Activated effector memory CD4-positive, alpha-beta T cell treated with Interleukin-2 at 50 U/mL for 16 hours (primary cell): ENCODE data around the gene RARB.

ENCODE experiments used
- DNase-seq: peaks from one replicate; pipeline ENCODE4 v3.0.0-alpha.2; 2020

The RARB gene

GRCh38 chr3:25427942-25428788 lies at the start of gene RARB:
Gene RARB, plus strand, starts transcription at chr3:25428263. Its CDS starts 469 bp downstream, at chr3:25428732.
- no peak for DNase-seq

GRCh38 chr3:25378786-25379311 lies 49.2 kb upstream of the RARB start:
- DNase-seq, result no peak

- no peak for DNase-seq
Measured at GRCh38 chr3:25380222-25380739, 47.8 kb upstream of the RARB start.

GRCh38 chr3:25381083-25381482 lies 47.0 kb upstream of the RARB start:
- DNase-seq, result no peak

- no peak for DNase-seq
Measured at GRCh38 chr3:25384471-25384870, 43.6 kb upstream of the RARB start.

GRCh38 chr3:25385807-25386460 lies 42.1 kb upstream of the RARB start:
- DNase-seq, result no peak

- DNase-seq, result no peak
Measured at GRCh38 chr3:25386686-25387255, 41.3 kb upstream of the RARB start.

GRCh38 chr3:25390605-25391004 lies 37.5 kb upstream of the RARB start:
- no peak for DNase-seq

GRCh38 chr3:25396251-25396650 lies 31.8 kb upstream of the RARB start:
- DNase-seq, result no peak

- no peak for DNase-seq
Measured at GRCh38 chr3:25396686-25397085, 31.4 kb upstream of the RARB start.

GRCh38 chr3:25397150-25397549 lies 30.9 kb upstream of the RARB start:
- no peak for DNase-seq

- no peak for DNase-seq
Measured at GRCh38 chr3:25400587-25400986, 27.5 kb upstream of the RARB start.

- no peak for DNase-seq
Measured at GRCh38 chr3:25403968-25404367, 24.1 kb upstream of the RARB start.

GRCh38 chr3:25404569-25404968 lies 23.5 kb upstream of the RARB start:
- no peak for DNase-seq

- DNase-seq, result no peak
Measured at GRCh38 chr3:25405335-25405734, 22.7 kb upstream of the RARB start.

GRCh38 chr3:25410703-25411102 lies 17.4 kb upstream of the RARB start:
- no peak for DNase-seq

- no peak for DNase-seq
Measured at GRCh38 chr3:25412269-25412668, 15.8 kb upstream of the RARB start.

GRCh38 chr3:25416176-25416575 lies 11.9 kb upstream of the RARB start:
- no peak for DNase-seq

GRCh38 chr3:25418596-25418995 lies 9.5 kb upstream of the RARB start:
- no peak for DNase-seq

GRCh38 chr3:25419251-25419650 lies 8.8 kb upstream of the RARB start:
- DNase-seq, result no peak

GRCh38 chr3:25420147-25420546 lies 7.9 kb upstream of the RARB start:
- no peak for DNase-seq

- DNase-seq, result no peak
Measured at GRCh38 chr3:25420885-25421284, 7.2 kb upstream of the RARB start.

GRCh38 chr3:25421747-25422146 lies 6.3 kb upstream of the RARB start:
- DNase-seq, result no peak
